Hepatocyte (in vitro differentiated cells): ENCODE results near the gene MYO1H. TPM values are rescaled to one million over a fixed set of nuclear protein-coding genes. Genes with fewer than 3 reads are reported as not detected.

Experiments
- DNase-seq: peaks from one replicate; pipeline ENCODE4 v3.0.0-alpha.2; 2016; ENCODE audit warnings: low spot score
- H2AFZ ChIP-seq: fragments of 200-600 bp; sonication (generic); 2 replicates; pipeline ENCODE4 v1.6.0; 2016; ENCODE audit warnings: antibody characterized with exemption, mild to moderate bottlenecking
- H3K27ac ChIP-seq: fragments of 200-600 bp; sonication (generic); 2 replicates; pipeline ENCODE4 v1.5.1; 2016; ENCODE audit warnings: mild to moderate bottlenecking
- H3K27me3 ChIP-seq: fragments of 200-600 bp; sonication (generic); 2 replicates; pipeline ENCODE4 v1.6.1; 2016
- H3K36me3 ChIP-seq: fragments of 200-600 bp; sonication (generic); replicated peaks from 2 replicates; pipeline ENCODE4 v1.5.1; 2016; ENCODE audit warnings: low read depth; ENCODE audit not compliant: insufficient read depth
- H3K4me1 ChIP-seq: fragments of 200-600 bp; sonication (generic); 2 replicates; pipeline ENCODE4 v1.5.1; 2016; ENCODE audit warnings: mild to moderate bottlenecking, moderate library complexity; ENCODE audit not compliant: insufficient read depth
- H3K4me2 ChIP-seq: fragments of 200-600 bp; sonication (generic); 2 replicates; pipeline ENCODE4 v1.6.0; 2016
- H3K4me3 ChIP-seq: fragments of 200-600 bp; sonication (generic); 2 replicates; pipeline ENCODE4 v1.5.1; 2016; ENCODE audit warnings: mild to moderate bottlenecking
- H3K79me2 ChIP-seq: fragments of 200-600 bp; sonication (generic); 2 replicates; pipeline ENCODE4 v1.6.0; 2017; ENCODE audit warnings: mild to moderate bottlenecking
- H3K9me2 ChIP-seq: fragments of 200-600 bp; sonication (generic); replicated peaks from 2 replicates; pipeline ENCODE4 v1.6.0; 2017; ENCODE audit warnings: mild to moderate bottlenecking; ENCODE audit not compliant: insufficient read depth
- H3K9me3 ChIP-seq: fragments of 200-600 bp; sonication (generic); 2 replicates; pipeline ENCODE4 v1.5.1; 2016; ENCODE audit warnings: low read depth, mild to moderate bottlenecking
- H4K20me1 ChIP-seq: fragments of 200-600 bp; sonication (generic); 2 replicates; pipeline ENCODE4 v1.6.0; 2016; ENCODE audit warnings: mild to moderate bottlenecking; ENCODE audit not compliant: insufficient read depth, poor library complexity, severe bottlenecking
- CTCF ChIP-seq: fragments of 200-600 bp; sonication (generic); IDR thresholded peaks from 2 replicates; pipeline ENCODE4 v1.5.1; 2016; ENCODE audit warnings: antibody characterized with exemption, mild to moderate bottlenecking; ENCODE audit not compliant: poor library complexity
- EZH2 ChIP-seq: fragments of 200-600 bp; sonication (generic); IDR thresholded peaks from 2 replicates; pipeline ENCODE4 v1.6.1; 2016; ENCODE audit warnings: antibody characterized with exemption, mild to moderate bottlenecking, borderline replicate concordance
- EZH2phosphoT487 ChIP-seq: fragments of 200-600 bp; sonication (generic); IDR thresholded peaks from one replicate; pipeline ENCODE4 v1.6.1; 2018; ENCODE audit warnings: antibody characterized with exemption, mild to moderate bottlenecking, low read depth, moderate library complexity; ENCODE audit not compliant: unreplicated experiment, severe bottlenecking
- WGBS: methylation state at CpG from one replicate; pipeline ENCODE4 v1.1.6; 2016; ENCODE audit warnings: low lambda C conversion rate; ENCODE audit errors: missing lambda C conversion rate; 5-methylcytosine and 5-hydroxymethylcytosine counted together
- polyA plus RNA-seq: library from polyadenylated mRNA; unstranded; fragments of >200 nt; fragmentation: Nextera tagmentation; extraction: Ambion mirVana; gene quantifications from 2 replicates; pipeline ENCODE4 v1.2.1, GENCODE V29; 2016
- total RNA-seq: library from RNA; depleted of rRNA; stranded (reverse); fragments of >200 nt; gene quantifications from 2 replicates; pipeline ENCODE4 v1.2.3, GENCODE V29; 2014

MYO1H gene
- total and polyA plus RNA-seq, 2 experiments from 2014 or later: not detected

GRCh38 chr12:109489016-109489954, 141.6 kb downstream of the MYO1H start:
- Histone ChIP-seq H3K27ac (no peak overlapping the region), H3K9me2 (no peaks in the 10 kb centered on the region), H3K36me3 (no peaks in the 10 kb centered on the region), H3K79me2 (no peaks in the 10 kb centered on the region), H3K9me3 (no peaks in the 10 kb centered on the region), H3K4me1 (no peaks in the 10 kb centered on the region), H3K27me3 (no peaks in the 10 kb centered on the region), H3K4me2 (no peak overlapping the region), H2AFZ (no peak overlapping the region), H3K4me3 (no peak overlapping the region), H4K20me1 (no peaks in the 10 kb centered on the region)
- TF ChIP-seq CTCF (no peak), EZH2phosphoT487 (no peak), EZH2 (no peak)
- DNase-seq: no peak
- WGBS: 95% methylated on average over 14 of the region's 14 CpGs

GRCh38 chr12:109489955-109490565, 142.4 kb downstream of the MYO1H start:
- no peaks in the 10 kb centered on the region for H3K4me1 ChIP-seq
- no peaks in the 10 kb centered on the region for H3K9me2 ChIP-seq
- TF ChIP-seq CTCF: no peak
- no peak for TF ChIP-seq EZH2phosphoT487
- no peak for TF ChIP-seq EZH2
- H3K4me3 ChIP-seq: no peak overlapping the region
- H3K27ac ChIP-seq: no peak overlapping the region
- H3K9me3 ChIP-seq: no peaks in the 10 kb centered on the region
- no peak overlapping the region for H3K4me2 ChIP-seq
- no peaks in the 10 kb centered on the region for H3K79me2 ChIP-seq
- no peak for DNase-seq
- 90% methylated on average over 1 of the region's 1 CpG for WGBS
- no peaks in the 10 kb centered on the region for H3K36me3 ChIP-seq
- H2AFZ ChIP-seq: no peak overlapping the region
- H4K20me1 ChIP-seq: no peaks in the 10 kb centered on the region
- H3K27me3 ChIP-seq: no peaks in the 10 kb centered on the region

GRCh38 chr12:109491671-109492070, 144.0 kb downstream of the MYO1H start:
- Histone ChIP-seq H3K9me2 (no peaks in the 10 kb centered on the region), H3K36me3 (no peaks in the 10 kb centered on the region), H3K9me3 (no peaks in the 10 kb centered on the region), H3K4me3 (no peak overlapping the region), H3K4me1 (no peaks in the 10 kb centered on the region), H3K79me2 (no peaks in the 10 kb centered on the region), H3K4me2 (no peak overlapping the region), H3K27me3 (no peaks in the 10 kb centered on the region), H4K20me1 (no peaks in the 10 kb centered on the region), H2AFZ (no peak overlapping the region), H3K27ac (no peak overlapping the region)
- WGBS: 97% methylated on average over 4 of the region's 4 CpGs
- TF ChIP-seq EZH2phosphoT487: no peak
- TF ChIP-seq CTCF: no peak
- no peak for TF ChIP-seq EZH2
- no peak for DNase-seq
